ENCODE data around the gene TMEM135.
A peak's percentile ranks its signal among the peaks of the same experiment; 100 is the strongest.

Gene TMEM135

GRCh38 chr11:87320123-87320522, 282.4 kb downstream of the TMEM135 start:
- no peak for DNase-seq

GRCh38 chr11:87322568-87322967, 284.8 kb downstream of the TMEM135 start:
- no peak for DNase-seq

GRCh38 chr11:87323899-87324298, 286.2 kb downstream of the TMEM135 start:
- no peak for DNase-seq

GRCh38 chr11:87324817-87325489, 287.2 kb downstream of the TMEM135 start:
- no peak for DNase-seq

- DNase-seq = no peak
Measured at GRCh38 chr11:87325490-87325872, 287.7 kb downstream of the TMEM135 start.

- DNase-seq = no peak
Measured at GRCh38 chr11:87326594-87326993, 288.9 kb downstream of the TMEM135 start.

- DNase-seq = no peak
Measured at GRCh38 chr11:87329172-87329571, 291.4 kb downstream of the TMEM135 start.

GRCh38 chr11:87330187-87330601, 292.5 kb downstream of the TMEM135 start:
- peak; percentile 17 for DNase-seq

GRCh38 chr11:87331273-87331672, 293.5 kb downstream of the TMEM135 start:
- DNase-seq = no peak

GRCh38 chr11:87338046-87338639, 300.4 kb downstream of the TMEM135 start:
- no peak for DNase-seq

- no peak for DNase-seq
Measured at GRCh38 chr11:87339416-87339815, 301.7 kb downstream of the TMEM135 start.

GRCh38 chr11:87347441-87347840, 309.7 kb downstream of the TMEM135 start:
- DNase-seq = no peak

- no peak for DNase-seq
Measured at GRCh38 chr11:87347854-87348253, 310.1 kb downstream of the TMEM135 start.

- no peak for DNase-seq
Measured at GRCh38 chr11:87351676-87352075, 313.9 kb downstream of the TMEM135 start.

- peak; percentile 92 for DNase-seq
Measured at GRCh38 chr11:87352759-87353707, 315.3 kb downstream of the TMEM135 start.

GRCh38 chr11:87353771-87354345, 316.1 kb downstream of the TMEM135 start:
- no peak for DNase-seq

- DNase-seq = no peak
Measured at GRCh38 chr11:87355596-87355995, 317.9 kb downstream of the TMEM135 start.

GRCh38 chr11:87356428-87356827, 318.7 kb downstream of the TMEM135 start:
- no peak for DNase-seq

GRCh38 chr11:87358461-87358860, 320.7 kb downstream of the TMEM135 start:
- DNase-seq = no peak

- DNase-seq = no peak
Measured at GRCh38 chr11:87359401-87359800, 321.7 kb downstream of the TMEM135 start.

- DNase-seq = no peak
Measured at GRCh38 chr11:87361891-87362290, 324.2 kb downstream of the TMEM135 start.

- DNase-seq = no peak
Measured at GRCh38 chr11:87366346-87366745, 328.6 kb downstream of the TMEM135 start.

- no peak for DNase-seq
Measured at GRCh38 chr11:87366763-87367405, 329.1 kb downstream of the TMEM135 start.

Measured in eye (tissue), 1 donor.